Liver (tissue), 9 donors: ENCODE results near the gene DAPK2. TPM values are rescaled to one million over a fixed set of nuclear protein-coding genes. Genes with fewer than 3 reads are reported as not detected.
A peak's percentile ranks its signal among the peaks of the same experiment; 100 is the strongest.

Experiments used
- DNase-seq: peaks from one replicate; pipeline ENCODE4 v3.0.0-alpha.2; 2017; ENCODE audit warnings: low spot score
- H3K27ac ChIP-seq, 2 donors: one replicate each; pipeline ENCODE4 v1.7.0; 2013; ENCODE audit warnings: inconsistent platforms in 2 of 2, low read length in 2 of 2, control low read depth in 1 of 2, low read depth in 1 of 2, mild to moderate bottlenecking in 1 of 2
- H3K27me3 ChIP-seq, 4 donors: one replicate each; pipeline versions ENCODE4 v1.6.1 to v1.7.0; 2013; ENCODE audit warnings: low read length in 3 of 4, inconsistent platforms in 1 of 4, mild to moderate bottlenecking in 1 of 4, moderate library complexity in 1 of 4; ENCODE audit not compliant: control insufficient read depth in 4 of 4, insufficient read depth in 4 of 4
- H3K36me3 ChIP-seq, 4 donors: one replicate each; pipeline versions ENCODE4 v1.6.1 to v1.7.0; 2013; ENCODE audit warnings: low read length in 3 of 4, mild to moderate bottlenecking in 3 of 4, low read depth in 1 of 4, moderate library complexity in 1 of 4; ENCODE audit not compliant: control insufficient read depth in 4 of 4, insufficient read depth in 3 of 4
- H3K4me1 ChIP-seq, 4 donors: one replicate each; pipeline versions ENCODE4 v1.6.1 to v1.7.0; 2013; ENCODE audit warnings: low read length in 3 of 4, mild to moderate bottlenecking in 3 of 4, moderate library complexity in 1 of 4; ENCODE audit not compliant: control insufficient read depth in 4 of 4, insufficient read depth in 4 of 4
- H3K4me3 ChIP-seq, 3 donors: one replicate each; pipeline versions ENCODE4 v1.6.1 to v1.7.0; 2013; ENCODE audit warnings: low read length in 3 of 3, control low read depth in 1 of 3, low read depth in 1 of 3, mild to moderate bottlenecking in 1 of 3
- H3K9ac ChIP-seq, 2 donors: one replicate each; pipeline ENCODE4 v1.7.0; 2013; ENCODE audit warnings: low read length in 2 of 2, mild to moderate bottlenecking in 2 of 2, moderate library complexity in 2 of 2, control low read depth in 1 of 2, low read depth in 1 of 2
- H3K9me3 ChIP-seq, 4 donors: one replicate each; pipeline versions ENCODE4 v1.6.1 to v1.7.0; 2013; ENCODE audit warnings: low read length in 3 of 4; ENCODE audit not compliant: control insufficient read depth in 4 of 4
- EGR1 ChIP-seq, 2 donors: IDR thresholded peaks; 2 replicates each; pipeline ENCODE4 v1.6.1; 2016 to 2018; ENCODE audit warnings: antibody characterized with exemption in 2 of 2, low read depth in 2 of 2
- FOXA1 ChIP-seq: IDR thresholded peaks from 2 replicates; pipeline ENCODE4 v1.6.1; 2016; ENCODE audit warnings: antibody characterized with exemption
- FOXA2 ChIP-seq: IDR thresholded peaks from 2 replicates; pipeline ENCODE4 v1.6.1; 2016; ENCODE audit warnings: antibody characterized with exemption
- GABPA ChIP-seq, 2 donors: IDR thresholded peaks in 1 of 2; conservative IDR thresholded peaks in 1 of 2; 2 replicates each; pipeline ENCODE4 v1.6.1; 2016; ENCODE audit warnings: antibody characterized with exemption in 2 of 2, mild to moderate bottlenecking in 1 of 2, moderate library complexity in 1 of 2
- HNF4A ChIP-seq, 2 donors: conservative IDR thresholded peaks; 2 replicates each; pipeline ENCODE4 v1.6.1; 2016; ENCODE audit warnings: antibody characterized with exemption in 2 of 2, mild to moderate bottlenecking in 2 of 2
- HNF4G ChIP-seq: IDR thresholded peaks from 2 replicates; pipeline ENCODE4 v1.6.1; 2016; ENCODE audit warnings: antibody characterized with exemption
- JUND ChIP-seq, 2 donors: IDR thresholded peaks; 2 replicates each; pipeline ENCODE4 v1.6.1; 2016; ENCODE audit warnings: antibody characterized with exemption in 2 of 2
- NR2F2 ChIP-seq: IDR thresholded peaks from 2 replicates; pipeline ENCODE4 v1.6.1; 2016; ENCODE audit warnings: antibody characterized with exemption
- RAD21 ChIP-seq, 2 donors: IDR thresholded peaks; 2 replicates each; pipeline ENCODE4 v1.6.1; 2016; ENCODE audit warnings: antibody characterized with exemption in 2 of 2, mild to moderate bottlenecking in 2 of 2
- RXRA ChIP-seq, 2 donors: IDR thresholded peaks; 2 replicates each; pipeline ENCODE4 v1.6.1; 2017 to 2018; ENCODE audit warnings: antibody characterized with exemption in 2 of 2, mild to moderate bottlenecking in 1 of 2
- SP1 ChIP-seq: IDR thresholded peaks from 2 replicates; pipeline ENCODE4 v1.6.1; 2018; ENCODE audit warnings: antibody characterized with exemption, mild to moderate bottlenecking
- TAF1 ChIP-seq: conservative IDR thresholded peaks from 2 replicates; pipeline ENCODE4 v1.6.1; 2016; ENCODE audit warnings: antibody characterized with exemption, mild to moderate bottlenecking
- YY1 ChIP-seq: IDR thresholded peaks from 2 replicates; pipeline ENCODE4 v1.6.1; 2016; ENCODE audit warnings: antibody characterized with exemption, mild to moderate bottlenecking
- WGBS: extraction: QIAGEN DNeasy Blood & Tissue Kit; methylation state at CpG from one replicate; pipeline ENCODE4 v1.1.7; 2013; 5-methylcytosine and 5-hydroxymethylcytosine counted together
- polyA plus RNA-seq, 2 donors: library from polyadenylated mRNA; stranded (reverse) in 1 of 2; unstranded in 1 of 2; fragments of 200-250 nt in 1 of 2; fragments of >200 nt in 1 of 2; fragmentation: Nextera tagmentation in 1 of 2; extraction: Ambion mirVana in 1 of 2; gene quantifications; one replicate each; pipeline versions ENCODE4 v1.2.1 to v1.2.3, GENCODE V29; 2013 to 2015
- total RNA-seq, 2 donors: library from RNA; depleted of rRNA; stranded (reverse); fragments of >200 nt; gene quantifications; one replicate each; pipeline ENCODE4 v1.2.3, GENCODE V29; 2014
- TF ChIP-seq, protein P1 (sequence below): IDR thresholded peaks from 2 replicates; pipeline ENCODE4 v1.6.1; 2016; ENCODE audit warnings: antibody characterized with exemption
- TF ChIP-seq, protein P2 (sequence below): IDR thresholded peaks from 2 replicates; pipeline ENCODE4 v1.6.1; 2016; ENCODE audit warnings: antibody characterized with exemption
- TF ChIP-seq, protein P3 (sequence below): fragments of 150-350 bp; IDR thresholded peaks from 2 replicates; pipeline ENCODE4 v1.5.1; 2017; ENCODE audit warnings: improper control_type of control experiment, low read depth, low read length; ENCODE audit not compliant: missing input control
- TF ChIP-seq, protein P4 (sequence below): IDR thresholded peaks from 2 replicates; pipeline ENCODE4 v1.6.1; 2016; ENCODE audit warnings: antibody characterized with exemption, mild to moderate bottlenecking
- TF ChIP-seq, protein P5 (sequence below): IDR thresholded peaks from 2 replicates; pipeline ENCODE4 v1.6.1; 2016; ENCODE audit warnings: antibody characterized with exemption
- donor health status: healthy.
- donor health status: healthy.
- donor health status: healthy.
- donor health status: healthy.
- donor health status: healthy.

Gene DAPK2
- total and polyA plus RNA-seq, 4 donors: 1.0 to 3.6 (median 1.1) TPM

DNA sequence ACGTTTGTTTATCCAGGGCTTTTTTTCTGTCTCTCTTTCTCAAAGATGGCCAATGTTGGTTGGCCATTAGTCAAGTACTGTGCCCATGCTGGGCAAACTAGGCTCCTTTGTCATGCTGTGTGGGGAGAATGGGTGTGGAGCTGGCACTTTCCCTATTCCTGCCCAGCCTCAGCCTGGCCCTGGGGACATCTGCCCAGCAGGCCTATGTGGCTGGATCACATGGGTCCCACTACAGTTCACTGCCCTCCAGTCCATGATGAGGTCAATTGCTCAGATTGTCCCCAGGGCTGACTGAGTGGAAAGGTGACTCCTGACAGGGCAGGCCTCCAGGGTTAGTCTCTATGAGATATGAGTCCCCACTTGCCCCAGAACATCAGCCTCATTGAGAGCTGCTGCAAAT is 158.1 kb downstream of the DAPK2 start:
- 30% methylated on average over 1 of the region's 1 CpG for WGBS
- Histone ChIP-seq H3K9ac (no peak overlapping the region), H3K36me3 (no peaks in the 10 kb centered on the region), H3K27ac (peak overlapping the region; percentile 8 to 58), H3K27me3 (no peaks in the 10 kb centered on the region), H3K9me3 (no peaks in the 10 kb centered on the region), H3K4me3 (no peak overlapping the region), H3K4me1 (peaks cover 10 to 38% (median 29%) of the 10 kb centered on the region in 4 donors)
- TF ChIP-seq HNF4A (conservative IDR thresholded peaks at IDR 0.05): peak; percentile 91 to 92
- TF ChIP-seq, protein P1, sequence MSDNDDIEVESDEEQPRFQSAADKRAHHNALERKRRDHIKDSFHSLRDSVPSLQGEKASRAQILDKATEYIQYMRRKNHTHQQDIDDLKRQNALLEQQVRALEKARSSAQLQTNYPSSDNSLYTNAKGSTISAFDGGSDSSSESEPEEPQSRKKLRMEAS: peak; percentile 94
- peak; percentile 58 to 80 for TF ChIP-seq JUND (IDR thresholded peaks at IDR 0.05)
- TF ChIP-seq YY1: peak; percentile 91
- peak; percentile 71 for TF ChIP-seq FOXA1
- peak; percentile 74 for TF ChIP-seq NR2F2
- no peak for TF ChIP-seq TAF1
- TF ChIP-seq, protein P2, sequence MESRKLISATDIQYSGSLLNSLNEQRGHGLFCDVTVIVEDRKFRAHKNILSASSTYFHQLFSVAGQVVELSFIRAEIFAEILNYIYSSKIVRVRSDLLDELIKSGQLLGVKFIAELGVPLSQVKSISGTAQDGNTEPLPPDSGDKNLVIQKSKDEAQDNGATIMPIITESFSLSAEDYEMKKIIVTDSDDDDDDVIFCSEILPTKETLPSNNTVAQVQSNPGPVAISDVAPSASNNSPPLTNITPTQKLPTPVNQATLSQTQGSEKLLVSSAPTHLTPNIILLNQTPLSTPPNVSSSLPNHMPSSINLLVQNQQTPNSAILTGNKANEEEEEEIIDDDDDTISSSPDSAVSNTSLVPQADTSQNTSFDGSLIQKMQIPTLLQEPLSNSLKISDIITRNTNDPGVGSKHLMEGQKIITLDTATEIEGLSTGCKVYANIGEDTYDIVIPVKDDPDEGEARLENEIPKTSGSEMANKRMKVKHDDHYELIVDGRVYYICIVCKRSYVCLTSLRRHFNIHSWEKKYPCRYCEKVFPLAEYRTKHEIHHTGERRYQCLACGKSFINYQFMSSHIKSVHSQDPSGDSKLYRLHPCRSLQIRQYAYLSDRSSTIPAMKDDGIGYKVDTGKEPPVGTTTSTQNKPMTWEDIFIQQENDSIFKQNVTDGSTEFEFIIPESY: peak; percentile 89
- peak; percentile 47 to 71 for TF ChIP-seq RAD21 (IDR thresholded peaks at IDR 0.05)
- peak in 1 of 2 donors; percentile 16 for TF ChIP-seq GABPA (IDR thresholded peaks at IDR 0.05 in 1 of 2, conservative IDR thresholded peaks at IDR 0.05 in 1 of 2)
- TF ChIP-seq EGR1 (IDR thresholded peaks at IDR 0.05; ENCODE audit: low read depth in 2 of 2): peak in 1 of 2 donors; percentile 79
- TF ChIP-seq, protein P3, sequence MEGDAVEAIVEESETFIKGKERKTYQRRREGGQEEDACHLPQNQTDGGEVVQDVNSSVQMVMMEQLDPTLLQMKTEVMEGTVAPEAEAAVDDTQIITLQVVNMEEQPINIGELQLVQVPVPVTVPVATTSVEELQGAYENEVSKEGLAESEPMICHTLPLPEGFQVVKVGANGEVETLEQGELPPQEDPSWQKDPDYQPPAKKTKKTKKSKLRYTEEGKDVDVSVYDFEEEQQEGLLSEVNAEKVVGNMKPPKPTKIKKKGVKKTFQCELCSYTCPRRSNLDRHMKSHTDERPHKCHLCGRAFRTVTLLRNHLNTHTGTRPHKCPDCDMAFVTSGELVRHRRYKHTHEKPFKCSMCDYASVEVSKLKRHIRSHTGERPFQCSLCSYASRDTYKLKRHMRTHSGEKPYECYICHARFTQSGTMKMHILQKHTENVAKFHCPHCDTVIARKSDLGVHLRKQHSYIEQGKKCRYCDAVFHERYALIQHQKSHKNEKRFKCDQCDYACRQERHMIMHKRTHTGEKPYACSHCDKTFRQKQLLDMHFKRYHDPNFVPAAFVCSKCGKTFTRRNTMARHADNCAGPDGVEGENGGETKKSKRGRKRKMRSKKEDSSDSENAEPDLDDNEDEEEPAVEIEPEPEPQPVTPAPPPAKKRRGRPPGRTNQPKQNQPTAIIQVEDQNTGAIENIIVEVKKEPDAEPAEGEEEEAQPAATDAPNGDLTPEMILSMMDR: no peak
- TF ChIP-seq, protein P4, sequence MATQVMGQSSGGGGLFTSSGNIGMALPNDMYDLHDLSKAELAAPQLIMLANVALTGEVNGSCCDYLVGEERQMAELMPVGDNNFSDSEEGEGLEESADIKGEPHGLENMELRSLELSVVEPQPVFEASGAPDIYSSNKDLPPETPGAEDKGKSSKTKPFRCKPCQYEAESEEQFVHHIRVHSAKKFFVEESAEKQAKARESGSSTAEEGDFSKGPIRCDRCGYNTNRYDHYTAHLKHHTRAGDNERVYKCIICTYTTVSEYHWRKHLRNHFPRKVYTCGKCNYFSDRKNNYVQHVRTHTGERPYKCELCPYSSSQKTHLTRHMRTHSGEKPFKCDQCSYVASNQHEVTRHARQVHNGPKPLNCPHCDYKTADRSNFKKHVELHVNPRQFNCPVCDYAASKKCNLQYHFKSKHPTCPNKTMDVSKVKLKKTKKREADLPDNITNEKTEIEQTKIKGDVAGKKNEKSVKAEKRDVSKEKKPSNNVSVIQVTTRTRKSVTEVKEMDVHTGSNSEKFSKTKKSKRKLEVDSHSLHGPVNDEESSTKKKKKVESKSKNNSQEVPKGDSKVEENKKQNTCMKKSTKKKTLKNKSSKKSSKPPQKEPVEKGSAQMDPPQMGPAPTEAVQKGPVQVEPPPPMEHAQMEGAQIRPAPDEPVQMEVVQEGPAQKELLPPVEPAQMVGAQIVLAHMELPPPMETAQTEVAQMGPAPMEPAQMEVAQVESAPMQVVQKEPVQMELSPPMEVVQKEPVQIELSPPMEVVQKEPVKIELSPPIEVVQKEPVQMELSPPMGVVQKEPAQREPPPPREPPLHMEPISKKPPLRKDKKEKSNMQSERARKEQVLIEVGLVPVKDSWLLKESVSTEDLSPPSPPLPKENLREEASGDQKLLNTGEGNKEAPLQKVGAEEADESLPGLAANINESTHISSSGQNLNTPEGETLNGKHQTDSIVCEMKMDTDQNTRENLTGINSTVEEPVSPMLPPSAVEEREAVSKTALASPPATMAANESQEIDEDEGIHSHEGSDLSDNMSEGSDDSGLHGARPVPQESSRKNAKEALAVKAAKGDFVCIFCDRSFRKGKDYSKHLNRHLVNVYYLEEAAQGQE: peak; percentile 83
- peak; percentile 100 for TF ChIP-seq RXRA (IDR thresholded peaks at IDR 0.05)
- TF ChIP-seq SP1: peak; percentile 98
- TF ChIP-seq, protein P5, sequence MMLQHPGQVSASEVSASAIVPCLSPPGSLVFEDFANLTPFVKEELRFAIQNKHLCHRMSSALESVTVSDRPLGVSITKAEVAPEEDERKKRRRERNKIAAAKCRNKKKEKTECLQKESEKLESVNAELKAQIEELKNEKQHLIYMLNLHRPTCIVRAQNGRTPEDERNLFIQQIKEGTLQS: peak; percentile 77
- TF ChIP-seq FOXA2: peak; percentile 79
- peak; percentile 64 for TF ChIP-seq HNF4G
- DNase-seq: no peak
